Osteoblast (primary cell): ENCODE results near the gene TRMT112. TPM values are rescaled to one million over a fixed set of nuclear protein-coding genes. Genes with fewer than 3 reads are reported as not detected.

Experiments
- DNase-seq: peaks from one replicate; pipeline ENCODE4 v3.0.0; 2011; ENCODE audit warnings: low spot score, mixed read lengths; ENCODE audit not compliant: insufficient read length; ENCODE audit errors: missing footprints
- H2AFZ ChIP-seq: 2 replicates; pipeline ENCODE4 v1.6.0; 2011; ENCODE audit warnings: mild to moderate bottlenecking, low read length
- H3K27ac ChIP-seq: 2 replicates; pipeline ENCODE4 v1.5.1; 2011; ENCODE audit warnings: mild to moderate bottlenecking, low read depth, low read length, moderate library complexity
- H3K27me3 ChIP-seq: 2 replicates; pipeline ENCODE4 v1.6.0; 2012; ENCODE audit warnings: mild to moderate bottlenecking, control low read depth, inconsistent platforms, low read length, moderate library complexity; ENCODE audit not compliant: insufficient read depth
- H3K36me3 ChIP-seq: 2 replicates; pipeline ENCODE4 v1.5.1; 2011; ENCODE audit warnings: mild to moderate bottlenecking, low read length, control low read depth, moderate library complexity; ENCODE audit not compliant: insufficient read depth
- H3K4me1 ChIP-seq: 2 replicates; pipeline ENCODE4 v1.5.1; 2011; ENCODE audit warnings: mild to moderate bottlenecking, low read length, control low read depth, moderate library complexity; ENCODE audit not compliant: insufficient read depth
- H3K4me2 ChIP-seq: 2 replicates; pipeline ENCODE4 v1.6.0; 2011; ENCODE audit warnings: mild to moderate bottlenecking, low read length; ENCODE audit not compliant: insufficient read depth
- H3K4me3 ChIP-seq: fragments of 200-600 bp; sonication (generic); 3 replicates; pipeline ENCODE4 v1.5.1; 2012; ENCODE audit warnings: mild to moderate bottlenecking, low read length, inconsistent platforms; ENCODE audit not compliant: insufficient read depth
- H3K79me2 ChIP-seq: 2 replicates; pipeline ENCODE4 v1.6.0; 2012; ENCODE audit warnings: mild to moderate bottlenecking, low read length, control low read depth, inconsistent platforms; ENCODE audit not compliant: insufficient read depth
- H3K9me3 ChIP-seq: 2 replicates; pipeline ENCODE4 v1.5.1; 2011; ENCODE audit warnings: low read depth, low read length, control low read depth
- H4K20me1 ChIP-seq: 2 replicates; pipeline ENCODE4 v1.6.0; 2012; ENCODE audit warnings: mild to moderate bottlenecking, low read length, control low read depth; ENCODE audit not compliant: insufficient read depth
- total RNA-seq: library from RNA; depleted of rRNA; stranded (reverse); fragments of >200 nt; gene quantifications from 2 replicates; pipeline ENCODE4 v1.2.3, GENCODE V29; 2012
- TF ChIP-seq, protein P1 (sequence below): IDR thresholded peaks from 2 replicates; pipeline ENCODE4 v1.5.1; 2011; ENCODE audit warnings: mild to moderate bottlenecking, low read depth, low read length, moderate library complexity; ENCODE audit errors: extremely low read depth

Gene TRMT112
- total RNA-seq, 1 donor: 123 TPM

DNA sequence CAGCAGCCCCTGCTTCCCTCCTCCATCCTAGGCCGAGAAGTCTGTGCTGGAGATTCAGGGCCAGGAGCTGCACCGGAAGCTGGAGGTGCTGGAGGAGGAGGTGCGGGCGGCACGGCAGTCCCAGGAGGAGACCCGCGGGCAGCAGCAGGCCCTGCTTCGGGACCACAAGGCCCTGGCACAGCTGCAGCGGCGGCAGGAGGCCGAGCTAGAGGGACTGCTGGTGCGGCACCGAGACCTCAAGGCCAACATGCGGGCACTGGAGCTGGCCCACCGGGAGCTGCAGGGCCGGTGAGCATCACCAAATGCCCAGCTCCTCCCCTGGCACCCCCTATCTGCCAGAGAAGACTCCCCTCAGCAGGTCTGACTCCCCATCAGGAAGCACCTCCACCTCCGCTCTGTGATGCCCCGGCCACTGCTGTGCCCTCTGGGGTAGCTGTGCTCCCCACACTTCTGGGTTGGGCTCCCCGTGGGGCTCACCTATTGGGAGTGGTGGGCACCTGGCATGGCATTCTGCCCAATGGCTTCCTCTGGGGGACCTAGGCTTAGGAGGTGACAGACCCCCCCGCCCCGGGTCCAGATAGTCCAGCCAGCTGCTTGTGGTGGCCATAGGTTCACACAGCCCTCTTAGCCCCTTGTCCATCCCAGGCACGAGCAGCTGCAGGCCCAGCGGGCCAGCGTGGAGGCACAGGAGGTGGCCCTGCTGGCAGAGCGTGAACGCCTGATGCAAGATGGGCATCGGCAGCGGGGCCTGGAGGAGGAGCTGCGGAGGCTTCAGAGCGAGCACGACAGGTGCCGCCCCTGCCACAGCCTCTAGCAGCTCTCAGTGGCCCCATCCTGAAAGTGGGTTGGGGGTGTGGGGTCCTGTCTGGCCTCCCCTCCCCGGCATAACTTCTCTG is 35.0 kb upstream of the TRMT112 start:
- no peak for DNase-seq
- Histone ChIP-seq H3K79me2 (no peaks in the 10 kb centered on the region), H3K4me3 (no peak overlapping the region), H3K4me2 (no peak overlapping the region), H3K27ac (no peak overlapping the region), H3K9me3 (no peaks in the 10 kb centered on the region), H4K20me1 (no peaks in the 10 kb centered on the region), H3K27me3 (no peaks in the 10 kb centered on the region), H3K4me1 (peaks cover 6% of the 10 kb centered on the region), H2AFZ (no peak overlapping the region), H3K36me3 (no peaks in the 10 kb centered on the region)
- TF ChIP-seq, protein P1, sequence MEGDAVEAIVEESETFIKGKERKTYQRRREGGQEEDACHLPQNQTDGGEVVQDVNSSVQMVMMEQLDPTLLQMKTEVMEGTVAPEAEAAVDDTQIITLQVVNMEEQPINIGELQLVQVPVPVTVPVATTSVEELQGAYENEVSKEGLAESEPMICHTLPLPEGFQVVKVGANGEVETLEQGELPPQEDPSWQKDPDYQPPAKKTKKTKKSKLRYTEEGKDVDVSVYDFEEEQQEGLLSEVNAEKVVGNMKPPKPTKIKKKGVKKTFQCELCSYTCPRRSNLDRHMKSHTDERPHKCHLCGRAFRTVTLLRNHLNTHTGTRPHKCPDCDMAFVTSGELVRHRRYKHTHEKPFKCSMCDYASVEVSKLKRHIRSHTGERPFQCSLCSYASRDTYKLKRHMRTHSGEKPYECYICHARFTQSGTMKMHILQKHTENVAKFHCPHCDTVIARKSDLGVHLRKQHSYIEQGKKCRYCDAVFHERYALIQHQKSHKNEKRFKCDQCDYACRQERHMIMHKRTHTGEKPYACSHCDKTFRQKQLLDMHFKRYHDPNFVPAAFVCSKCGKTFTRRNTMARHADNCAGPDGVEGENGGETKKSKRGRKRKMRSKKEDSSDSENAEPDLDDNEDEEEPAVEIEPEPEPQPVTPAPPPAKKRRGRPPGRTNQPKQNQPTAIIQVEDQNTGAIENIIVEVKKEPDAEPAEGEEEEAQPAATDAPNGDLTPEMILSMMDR: no peak

DNA sequence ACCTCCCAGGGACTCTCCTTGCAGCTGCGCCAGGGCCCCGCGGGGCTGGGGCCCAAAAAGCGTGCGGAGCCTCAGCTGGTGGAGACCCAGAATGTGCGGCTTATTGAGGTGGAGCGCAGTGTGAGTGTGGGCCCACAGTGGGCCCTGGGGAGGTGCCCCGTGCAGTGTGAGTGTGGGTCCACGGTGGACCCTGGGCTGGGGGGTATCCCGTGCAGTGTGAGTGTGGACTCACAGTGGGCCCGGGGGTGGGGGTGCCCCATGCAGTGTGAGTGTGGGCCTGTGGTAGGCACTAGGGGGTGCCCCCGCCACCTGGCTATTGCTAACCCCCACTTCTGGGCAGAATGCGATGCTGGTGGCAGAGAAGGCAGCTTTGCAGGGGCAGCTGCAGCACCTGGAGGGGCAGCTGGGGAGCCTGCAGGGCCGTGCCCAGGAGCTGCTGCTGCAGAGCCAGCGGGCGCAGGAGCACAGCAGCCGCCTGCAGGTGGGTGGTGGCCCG is 33.8 kb upstream of the TRMT112 start:
- Histone ChIP-seq H3K27me3 (no peaks in the 10 kb centered on the region), H3K4me2 (no peak overlapping the region), H3K79me2 (no peaks in the 10 kb centered on the region), H3K27ac (no peak overlapping the region), H3K36me3 (no peaks in the 10 kb centered on the region), H3K4me3 (no peak overlapping the region), H3K9me3 (no peaks in the 10 kb centered on the region), H2AFZ (no peak overlapping the region), H4K20me1 (no peaks in the 10 kb centered on the region), H3K4me1 (peaks cover 6% of the 10 kb centered on the region)
- DNase-seq: no peak
- TF ChIP-seq, protein P1: no peak

DNA sequence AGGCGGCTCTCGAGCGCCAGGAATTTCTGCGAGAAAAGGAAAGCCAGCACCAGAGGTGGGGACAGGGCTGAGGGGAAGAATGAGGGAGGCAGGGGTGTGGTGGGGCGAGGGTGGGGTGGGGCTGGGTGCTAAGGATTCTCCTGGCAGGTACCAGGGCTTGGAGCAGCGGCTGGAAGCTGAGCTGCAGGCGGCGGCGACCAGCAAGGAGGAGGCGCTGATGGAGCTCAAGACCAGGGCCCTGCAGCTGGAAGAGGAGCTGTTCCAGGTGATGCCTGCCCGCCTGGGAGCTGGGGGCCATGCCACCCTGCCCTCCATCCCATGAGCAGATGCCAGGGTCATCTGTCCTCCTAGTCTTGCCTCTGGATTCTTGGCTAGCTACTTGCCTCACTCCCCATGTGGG is 32.0 kb upstream of the TRMT112 start:
- no peaks in the 10 kb centered on the region for H3K27me3 ChIP-seq
- H3K36me3 ChIP-seq: no peaks in the 10 kb centered on the region
- H3K4me3 ChIP-seq: no peak overlapping the region
- TF ChIP-seq, protein P1: no peak
- peak; percentile 62 for DNase-seq
- no peak overlapping the region for H3K4me2 ChIP-seq
- H2AFZ ChIP-seq: no peak overlapping the region
- H3K9me3 ChIP-seq: no peaks in the 10 kb centered on the region
- no peaks in the 10 kb centered on the region for H4K20me1 ChIP-seq
- H3K79me2 ChIP-seq: no peaks in the 10 kb centered on the region
- H3K27ac ChIP-seq: no peak overlapping the region
- no peaks in the 10 kb centered on the region for H3K4me1 ChIP-seq

DNA sequence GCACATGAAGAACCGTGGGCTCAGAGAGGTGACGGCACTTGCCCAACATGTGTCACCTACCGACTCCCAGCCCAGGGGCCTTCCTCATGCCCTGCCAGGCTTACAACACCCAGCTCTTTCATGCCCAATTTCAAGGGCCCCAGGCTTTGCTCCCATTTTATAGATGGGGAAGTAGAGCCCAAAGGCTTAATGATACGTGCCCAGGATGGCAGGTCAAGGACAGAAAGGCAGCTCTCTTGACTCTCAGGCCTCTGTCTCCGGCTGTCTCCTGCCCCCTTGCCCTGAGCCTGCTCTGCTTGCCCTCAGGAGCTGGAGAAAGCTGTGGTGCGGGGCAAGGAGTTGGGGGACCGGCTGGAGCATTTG is 31.6 kb upstream of the TRMT112 start:
- H2AFZ ChIP-seq: no peak overlapping the region
- H3K27me3 ChIP-seq: no peaks in the 10 kb centered on the region
- no peaks in the 10 kb centered on the region for H3K4me1 ChIP-seq
- DNase-seq: no peak
- no peak overlapping the region for H3K27ac ChIP-seq
- no peaks in the 10 kb centered on the region for H3K9me3 ChIP-seq
- no peaks in the 10 kb centered on the region for H3K79me2 ChIP-seq
- no peak overlapping the region for H3K4me2 ChIP-seq
- no peaks in the 10 kb centered on the region for H3K36me3 ChIP-seq
- no peaks in the 10 kb centered on the region for H4K20me1 ChIP-seq
- no peak overlapping the region for H3K4me3 ChIP-seq
- TF ChIP-seq, protein P1: no peak
